Measurements from ENCODE around the gene HAX1. TPM values are rescaled to one million over a fixed set of nuclear protein-coding genes. Genes with fewer than 3 reads are reported as not detected.
"Not testable (repeated sequence)": the region's sequence is repeated elsewhere in the genome, so short reads cannot be mapped to it uniquely, and the experiment has no call there.

HAX1 gene
- total RNA-seq, 4 donors from 2014 or later, result 52.0 to 104 (median 94.5) TPM

DNA sequence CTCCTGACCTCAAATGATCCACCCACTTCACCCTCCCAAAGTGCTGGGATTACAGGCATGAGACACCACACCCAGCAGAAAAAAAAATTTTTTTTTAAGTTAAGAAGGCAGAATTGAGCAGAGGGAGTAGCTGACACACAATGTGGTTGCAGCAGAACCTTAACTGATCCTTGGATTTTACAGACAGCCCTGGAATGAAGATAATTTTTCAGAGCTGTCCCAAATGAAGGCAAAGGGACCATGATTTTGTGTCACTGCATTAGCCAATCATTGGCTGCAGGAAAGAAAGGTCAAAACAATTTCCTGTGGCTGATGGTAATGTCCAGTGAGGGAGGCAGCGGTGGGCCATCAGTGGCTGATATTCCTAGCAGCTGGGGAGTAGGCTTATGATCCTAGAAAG is 29.2 kb downstream of the HAX1 start:
- Histone ChIP-seq H3K27me3 (no peaks in the 10 kb centered on the region), H3K27ac (no peak overlapping the region), H3K9me3 (no peaks in the 10 kb centered on the region), H3K4me1 (no peaks in the 10 kb centered on the region), H3K4me3 (replicated peaks in 1 of 3) (no peak overlapping the region), H3K36me3 (no peaks in the 10 kb centered on the region)
- TF ChIP-seq, protein P1, sequence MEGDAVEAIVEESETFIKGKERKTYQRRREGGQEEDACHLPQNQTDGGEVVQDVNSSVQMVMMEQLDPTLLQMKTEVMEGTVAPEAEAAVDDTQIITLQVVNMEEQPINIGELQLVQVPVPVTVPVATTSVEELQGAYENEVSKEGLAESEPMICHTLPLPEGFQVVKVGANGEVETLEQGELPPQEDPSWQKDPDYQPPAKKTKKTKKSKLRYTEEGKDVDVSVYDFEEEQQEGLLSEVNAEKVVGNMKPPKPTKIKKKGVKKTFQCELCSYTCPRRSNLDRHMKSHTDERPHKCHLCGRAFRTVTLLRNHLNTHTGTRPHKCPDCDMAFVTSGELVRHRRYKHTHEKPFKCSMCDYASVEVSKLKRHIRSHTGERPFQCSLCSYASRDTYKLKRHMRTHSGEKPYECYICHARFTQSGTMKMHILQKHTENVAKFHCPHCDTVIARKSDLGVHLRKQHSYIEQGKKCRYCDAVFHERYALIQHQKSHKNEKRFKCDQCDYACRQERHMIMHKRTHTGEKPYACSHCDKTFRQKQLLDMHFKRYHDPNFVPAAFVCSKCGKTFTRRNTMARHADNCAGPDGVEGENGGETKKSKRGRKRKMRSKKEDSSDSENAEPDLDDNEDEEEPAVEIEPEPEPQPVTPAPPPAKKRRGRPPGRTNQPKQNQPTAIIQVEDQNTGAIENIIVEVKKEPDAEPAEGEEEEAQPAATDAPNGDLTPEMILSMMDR (IDR thresholded peaks at IDR 0.05), result no peak
- no peak for TF ChIP-seq POLR2A (IDR thresholded peaks at IDR 0.05)
- WGBS, 2 donors, result 82 to 88% methylated on average over 1 of the region's 1 CpG
- DNase-seq, result no peak
- intact Hi-C loops (cut with DNase I), result no loop called here

DNA sequence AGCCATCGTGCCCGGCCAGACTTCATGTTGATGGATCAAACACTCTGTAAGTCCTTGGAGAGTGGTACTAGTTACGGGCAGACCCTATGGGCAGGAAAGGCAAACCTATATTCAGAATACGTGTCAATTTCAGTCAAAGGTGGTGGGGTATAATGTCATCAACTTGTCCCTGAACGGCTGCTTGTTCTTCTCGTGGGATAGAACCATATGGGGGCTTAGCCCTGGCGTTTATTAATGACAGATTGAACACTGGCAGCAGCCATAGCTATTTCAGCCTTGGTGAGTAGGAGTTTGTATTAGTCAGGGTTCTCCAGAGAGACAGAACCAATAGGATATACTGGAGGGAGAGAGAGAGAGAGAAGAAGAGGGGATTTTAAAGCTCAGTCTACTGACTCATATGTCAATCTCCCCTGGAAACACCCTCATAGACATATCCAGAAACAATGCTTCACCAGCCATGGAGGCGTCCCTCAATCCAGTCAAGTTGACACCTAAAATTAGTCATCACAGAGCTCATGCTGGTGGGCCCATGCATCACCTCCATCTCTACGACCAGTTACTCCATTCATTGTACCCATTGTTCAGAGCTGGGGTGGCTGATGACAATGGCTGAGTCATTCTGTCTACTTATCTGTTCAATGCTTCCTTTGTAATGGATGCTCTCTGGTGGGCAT is 32.4 kb downstream of the HAX1 start:
- H3K4me1 ChIP-seq, result no peaks in the 10 kb centered on the region
- intact Hi-C loops (cut with DNase I), result no loop called here
- no peaks in the 10 kb centered on the region for H3K27me3 ChIP-seq
- WGBS, 2 donors, result 84 to 85% methylated on average over 9 of the region's 9 CpGs
- DNase-seq, result no peak
- no peak overlapping the region for H3K4me3 ChIP-seq (replicated peaks in 1 of 3)
- no peak overlapping the region for H3K27ac ChIP-seq
- no peaks in the 10 kb centered on the region for H3K36me3 ChIP-seq
- no peaks in the 10 kb centered on the region for H3K9me3 ChIP-seq
- TF ChIP-seq, protein P1 (IDR thresholded peaks at IDR 0.05), result no peak
- TF ChIP-seq POLR2A (IDR thresholded peaks at IDR 0.05), result no peak

DNA sequence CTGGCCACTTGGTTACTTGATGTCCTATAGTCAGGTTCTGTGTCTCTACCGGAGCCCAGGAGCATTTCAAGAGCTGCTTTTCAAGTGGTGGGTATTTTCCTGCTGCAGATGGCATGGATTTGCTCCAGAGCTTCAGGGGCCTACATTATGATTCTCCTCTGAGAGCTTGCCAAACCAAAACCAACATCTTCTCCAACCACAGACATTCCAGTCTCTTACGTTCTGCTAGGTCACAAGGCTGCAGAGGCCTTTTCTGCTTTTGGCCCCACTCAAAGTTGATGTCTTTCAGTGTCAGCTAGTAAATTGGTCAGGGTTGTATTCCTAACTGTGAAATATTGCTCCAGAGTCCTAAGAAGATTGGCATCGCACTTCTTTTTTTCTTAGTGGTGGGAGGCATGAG is 33.7 kb downstream of the HAX1 start:
- no peaks in the 10 kb centered on the region for H3K27me3 ChIP-seq
- WGBS, 2 donors, result 77 to 87% methylated on average over 3 of the region's 3 CpGs
- H3K27ac ChIP-seq, result no peak overlapping the region
- H3K9me3 ChIP-seq, result no peaks in the 10 kb centered on the region
- DNase-seq, result no peak
- no peaks in the 10 kb centered on the region for H3K36me3 ChIP-seq
- TF ChIP-seq POLR2A (IDR thresholded peaks at IDR 0.05), result no peak
- TF ChIP-seq, protein P1 (IDR thresholded peaks at IDR 0.05), result no peak
- intact Hi-C loops (cut with DNase I), result no loop called here
- H3K4me1 ChIP-seq, result no peaks in the 10 kb centered on the region
- H3K4me3 ChIP-seq (replicated peaks in 1 of 3), result no peak overlapping the region

DNA sequence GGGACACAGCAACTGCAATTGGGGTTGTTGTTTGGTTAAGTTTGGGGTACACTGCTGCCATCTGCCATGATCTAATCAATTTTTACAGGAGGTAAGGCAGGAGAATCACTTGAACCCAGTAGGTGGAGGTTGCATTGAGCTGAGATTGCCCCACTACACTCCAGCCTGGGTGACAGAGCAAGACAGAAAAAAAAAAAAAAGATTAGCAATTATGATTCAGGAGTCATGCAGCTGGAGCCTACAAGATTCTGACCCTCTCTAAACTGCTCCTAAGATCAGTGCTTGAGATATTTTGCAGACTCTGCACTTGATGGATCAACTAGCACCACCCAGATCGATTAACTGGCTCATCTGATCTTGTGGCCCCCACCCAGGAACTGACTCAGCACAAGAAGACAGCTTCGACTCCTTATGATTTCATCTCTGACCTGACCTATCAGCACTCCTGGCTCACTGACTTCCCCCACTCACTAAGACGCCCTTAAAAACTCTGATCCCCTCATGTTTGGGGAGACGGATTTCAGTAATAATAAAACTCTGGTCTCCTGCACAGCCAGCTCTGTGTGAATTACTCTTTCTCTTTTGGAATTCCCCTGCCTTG is 35.3 kb downstream of the HAX1 start:
- H3K36me3 ChIP-seq; H3K4me1 ChIP-seq; H3K27me3 ChIP-seq; intact Hi-C loops (cut with DNase I); H3K4me3 ChIP-seq (replicated peaks in 1 of 3); H3K9me3 ChIP-seq; H3K27ac ChIP-seq; DNase-seq: not testable (repeated sequence)
- WGBS, 2 donors, result 66 to 67% methylated on average over 4 of the region's 4 CpGs

DNA sequence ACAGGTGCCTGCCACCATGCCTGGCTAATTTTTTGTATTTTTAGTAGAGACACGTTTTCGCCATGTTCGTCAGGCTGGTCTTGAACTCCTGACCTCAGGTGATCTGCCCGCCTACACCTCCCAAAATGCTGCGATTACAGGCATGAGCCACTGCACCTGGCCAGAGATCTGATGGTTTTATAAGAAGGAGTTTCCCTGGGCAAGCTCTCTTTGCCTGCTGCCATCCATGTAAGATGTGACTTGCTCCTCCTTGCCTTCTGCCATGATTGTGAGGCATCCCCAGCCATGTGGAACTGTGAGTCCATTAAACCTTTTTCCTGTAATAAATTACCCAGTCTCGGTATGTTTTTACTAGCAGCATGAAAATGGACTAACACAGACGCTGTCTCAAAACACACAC is 36.7 kb downstream of the HAX1 start:
- H3K4me1 ChIP-seq; H3K9me3 ChIP-seq; H3K4me3 ChIP-seq (replicated peaks in 1 of 3); DNase-seq; H3K36me3 ChIP-seq; H3K27ac ChIP-seq; intact Hi-C loops (cut with DNase I); H3K27me3 ChIP-seq: not testable (repeated sequence)
- WGBS, 2 donors, result 84 to 90% methylated on average over 7 of the region's 7 CpGs

DNA sequence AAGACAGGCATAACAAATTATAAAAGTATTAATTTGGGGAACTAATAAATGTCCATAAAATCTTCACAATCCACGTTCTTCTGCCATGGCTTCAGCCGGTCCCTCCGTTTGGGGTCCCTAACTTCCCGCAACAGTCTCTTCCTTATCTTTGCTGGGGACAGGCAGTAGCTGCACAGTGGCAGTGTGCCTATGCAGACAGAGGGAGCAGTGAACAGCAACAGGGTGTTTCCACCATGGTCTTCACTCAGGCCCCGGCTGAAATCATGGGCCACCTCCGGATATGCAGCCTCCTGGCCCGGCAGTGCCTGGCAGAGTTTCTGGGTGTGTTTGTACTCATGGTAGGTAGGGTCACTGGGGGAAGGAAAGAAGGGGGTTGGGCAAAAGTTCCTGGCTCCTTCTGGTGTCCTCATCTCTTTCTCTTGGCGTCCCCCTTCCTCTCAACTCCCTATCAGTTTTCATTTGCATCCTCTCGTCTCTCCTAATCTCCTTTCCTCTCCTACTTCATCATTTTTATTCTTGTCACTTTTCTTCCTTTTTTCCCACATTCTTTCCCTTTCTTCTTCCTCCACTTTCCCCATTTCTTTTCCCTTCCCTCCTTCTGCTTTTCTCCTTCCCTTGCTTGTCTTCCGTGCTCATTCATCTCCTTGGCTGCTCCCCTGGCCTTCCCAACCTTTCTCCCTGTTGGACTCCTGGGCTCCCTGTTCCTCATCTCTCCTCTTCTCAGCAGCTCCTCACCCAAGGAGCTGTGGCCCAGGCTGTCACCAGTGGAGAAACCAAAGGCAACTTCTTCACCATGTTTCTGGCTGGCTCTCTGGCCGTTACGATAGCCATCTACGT is 40.0 kb downstream of the HAX1 start:
- DNase-seq; intact Hi-C loops (cut with DNase I); H3K4me1 ChIP-seq; H3K27me3 ChIP-seq; H3K27ac ChIP-seq; H3K9me3 ChIP-seq; H3K36me3 ChIP-seq; H3K4me3 ChIP-seq (replicated peaks in 1 of 3): not testable (repeated sequence)
- 77% methylated on average over 13 of the region's 13 CpGs for WGBS, 2 donors
